ENCODE measurements around the gene SCOC.

Gene SCOC

DNA sequence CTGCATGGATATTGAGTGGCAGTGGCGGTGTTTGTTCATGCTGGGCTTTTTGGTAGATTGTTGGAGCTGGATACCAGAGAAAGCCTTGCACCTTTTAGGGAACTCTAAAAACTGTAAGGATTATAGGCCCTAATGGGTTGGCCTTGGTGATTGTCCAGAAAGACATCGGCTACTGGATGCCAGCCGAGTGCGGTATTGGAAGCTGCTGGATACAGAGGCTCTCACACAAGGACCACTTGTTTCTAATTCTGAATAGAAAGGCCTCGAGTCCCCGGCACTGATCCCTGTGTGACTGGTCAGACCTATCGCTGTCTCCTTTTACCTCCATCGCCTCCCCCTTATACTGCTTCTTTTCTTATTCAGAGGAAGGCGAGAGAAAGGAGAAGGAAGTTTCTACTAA is 27.3 kb upstream of the SCOC start:
- H3K4me1 ChIP-seq (ENCODE audit: control insufficient read depth in 1 of 2, insufficient read depth in 2 of 2, low read length in 2 of 2): no peaks in the 10 kb centered on the region
- no peak overlapping the region for H2AK5ac ChIP-seq (ENCODE audit: low read length)
- H2BK120ac ChIP-seq (ENCODE audit: insufficient read depth, low read length, poor library complexity): no peak overlapping the region
- no peak overlapping the region for H4K91ac ChIP-seq (ENCODE audit: low read depth, low read length)
- H2AFZ ChIP-seq (ENCODE audit: insufficient read depth, low read length, poor library complexity): no peak overlapping the region
- no CpG with 5 or more reads among the region's 9 CpGs for WGBS (ENCODE audit: extremely low coverage, insufficient coverage, insufficient read length)
- H3K36me3 ChIP-seq (ENCODE audit: control insufficient read depth in 1 of 2, insufficient read depth in 2 of 2, low read length in 2 of 2): no peaks in the 10 kb centered on the region
- no peak for DNase-seq
- H3K4me3 ChIP-seq (ENCODE audit: low read depth, low read length): no peak overlapping the region
- H3K23ac ChIP-seq (ENCODE audit: low read length): no peak overlapping the region
- no peak overlapping the region for H3K9ac ChIP-seq (ENCODE audit: low read length)
- H3K9me3 ChIP-seq (ENCODE audit: insufficient read depth, low read depth, low read length): peaks cover 3% of the 10 kb centered on the region
- no peak overlapping the region for H3K14ac ChIP-seq (ENCODE audit: low read length)
- H4K8ac ChIP-seq (ENCODE audit: low read depth, low read length): no peak overlapping the region
- H3K18ac ChIP-seq (ENCODE audit: low read length): no peak overlapping the region
- no peak overlapping the region for H4K12ac ChIP-seq (ENCODE audit: low read depth, low read length)
- H3K27me3 ChIP-seq (ENCODE audit: insufficient read depth, low read length): no peaks in the 10 kb centered on the region
- no peaks in the 10 kb centered on the region for H3K79me2 ChIP-seq (ENCODE audit: control insufficient read depth, insufficient read depth, low read length, poor library complexity)
- no peak overlapping the region for H2BK5ac ChIP-seq (ENCODE audit: low read depth, low read length, poor library complexity)
- H3K4ac ChIP-seq (ENCODE audit: low read depth, low read length): no peak overlapping the region
- no peaks in the 10 kb centered on the region for H3K79me1 ChIP-seq (ENCODE audit: low read length)
- no peak overlapping the region for H3K4me2 ChIP-seq (ENCODE audit: low read length)
- no peak overlapping the region for H3K27ac ChIP-seq (ENCODE audit: low read depth, low read length)
- no peak overlapping the region for H2BK12ac ChIP-seq (ENCODE audit: low read length)

DNA sequence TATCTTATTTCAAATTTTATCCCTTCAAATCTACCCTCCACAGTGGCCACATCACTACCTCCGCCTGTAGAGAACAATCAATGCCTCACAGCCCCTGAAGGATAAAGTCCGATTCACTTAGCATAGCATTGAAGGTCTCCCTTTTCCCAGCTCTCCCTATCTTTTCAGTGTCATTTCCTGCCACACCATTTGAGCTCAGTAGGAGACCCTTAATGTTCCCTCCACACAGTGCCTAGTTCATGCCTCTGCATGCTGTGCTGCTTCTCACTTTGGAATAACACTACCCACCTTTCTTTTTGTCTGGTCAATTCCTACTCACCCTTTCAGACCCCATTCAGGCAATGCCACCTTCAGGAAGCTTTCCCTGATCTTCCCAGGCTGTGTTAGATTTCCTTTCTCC is 23.6 kb upstream of the SCOC start:
- Histone ChIP-seq H4K12ac (ENCODE audit: low read depth, low read length) (no peak overlapping the region), H3K36me3 (ENCODE audit: control insufficient read depth in 1 of 2, insufficient read depth in 2 of 2, low read length in 2 of 2) (no peaks in the 10 kb centered on the region), H3K4me3 (ENCODE audit: low read depth, low read length) (no peak overlapping the region), H3K79me1 (ENCODE audit: low read length) (no peaks in the 10 kb centered on the region), H3K27ac (ENCODE audit: low read depth, low read length) (no peak overlapping the region), H3K14ac (ENCODE audit: low read length) (no peak overlapping the region), H3K9me3 (ENCODE audit: insufficient read depth, low read depth, low read length) (peaks cover 3% of the 10 kb centered on the region), H3K4me2 (ENCODE audit: low read length) (no peak overlapping the region), H3K4me1 (ENCODE audit: control insufficient read depth in 1 of 2, insufficient read depth in 2 of 2, low read length in 2 of 2) (no peaks in the 10 kb centered on the region), H2BK5ac (ENCODE audit: low read depth, low read length, poor library complexity) (no peak overlapping the region), H3K79me2 (ENCODE audit: control insufficient read depth, insufficient read depth, low read length, poor library complexity) (no peaks in the 10 kb centered on the region), H2AK5ac (ENCODE audit: low read length) (no peak overlapping the region), H3K18ac (ENCODE audit: low read length) (no peak overlapping the region), H3K27me3 (ENCODE audit: insufficient read depth, low read length) (no peaks in the 10 kb centered on the region), H2BK120ac (ENCODE audit: insufficient read depth, low read length, poor library complexity) (no peak overlapping the region), H3K9ac (ENCODE audit: low read length) (no peak overlapping the region), H4K8ac (ENCODE audit: low read depth, low read length) (no peak overlapping the region), H2AFZ (ENCODE audit: insufficient read depth, low read length, poor library complexity) (no peak overlapping the region), H4K91ac (ENCODE audit: low read depth, low read length) (no peak overlapping the region), H3K4ac (ENCODE audit: low read depth, low read length) (no peak overlapping the region), H2BK12ac (ENCODE audit: low read length) (no peak overlapping the region), H3K23ac (ENCODE audit: low read length) (no peak overlapping the region)
- no peak for DNase-seq
- no CpG with 5 or more reads among the region's 2 CpGs for WGBS (ENCODE audit: extremely low coverage, insufficient coverage, insufficient read length)

DNA sequence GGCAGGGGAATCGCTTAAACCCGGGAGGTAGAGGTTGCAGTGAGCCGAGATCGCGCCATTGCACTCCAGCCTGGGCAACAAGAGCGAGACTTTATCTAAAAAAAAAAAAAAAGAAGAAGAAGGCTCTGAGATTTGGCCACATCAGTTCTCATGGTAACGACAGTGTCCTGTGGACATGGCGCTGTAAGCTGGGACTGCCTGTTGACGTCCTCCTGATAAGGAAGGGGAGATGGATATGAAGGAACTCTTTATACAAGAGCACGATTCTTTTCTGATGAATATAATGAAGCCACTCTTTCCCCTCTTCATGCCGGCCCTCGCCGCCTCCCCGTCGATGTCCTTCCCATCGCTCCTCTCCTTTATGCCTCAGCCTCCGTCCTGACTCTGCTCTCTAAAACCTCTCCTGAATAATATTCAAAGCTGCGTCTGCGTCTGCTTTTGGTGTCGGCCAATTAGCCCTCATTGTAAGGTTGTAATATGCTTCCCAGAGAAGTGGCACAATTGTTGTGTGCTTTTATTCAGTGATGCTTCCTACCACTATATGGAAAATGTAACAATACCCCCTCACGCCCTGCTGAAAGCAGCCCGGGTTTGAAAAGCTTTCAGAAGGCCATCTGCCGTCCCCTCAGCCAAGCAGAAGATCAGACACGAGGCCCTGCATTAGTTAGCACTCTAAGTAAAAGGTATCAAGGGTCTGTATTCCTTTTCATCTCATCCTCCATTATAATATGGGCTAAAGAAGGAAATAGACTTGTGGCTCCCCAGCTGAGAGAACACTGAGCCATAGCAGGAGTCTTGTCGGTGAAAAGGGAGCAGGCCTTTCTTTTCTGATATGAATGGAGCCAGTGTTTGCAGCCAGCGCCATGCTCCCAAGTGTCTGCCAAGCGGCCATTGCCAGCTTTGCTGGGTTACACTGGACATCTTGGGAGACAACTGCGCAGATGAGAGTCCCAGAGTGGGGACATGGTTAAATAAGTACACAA is 22.1 kb upstream of the SCOC start:
- H4K12ac ChIP-seq (ENCODE audit: low read depth, low read length): no peak overlapping the region
- no peak overlapping the region for H3K9ac ChIP-seq (ENCODE audit: low read length)
- H2BK12ac ChIP-seq (ENCODE audit: low read length): no peak overlapping the region
- H3K4me1 ChIP-seq (ENCODE audit: control insufficient read depth in 1 of 2, insufficient read depth in 2 of 2, low read length in 2 of 2): no peaks in the 10 kb centered on the region
- H3K23ac ChIP-seq (ENCODE audit: low read length): no peak overlapping the region
- H3K27ac ChIP-seq (ENCODE audit: low read depth, low read length): no peak overlapping the region
- no peak overlapping the region for H4K8ac ChIP-seq (ENCODE audit: low read depth, low read length)
- H3K14ac ChIP-seq (ENCODE audit: low read length): no peak overlapping the region
- H3K4me2 ChIP-seq (ENCODE audit: low read length): no peak overlapping the region
- no CpG with 5 or more reads among the region's 28 CpGs for WGBS (ENCODE audit: extremely low coverage, insufficient coverage, insufficient read length)
- H3K79me2 ChIP-seq (ENCODE audit: control insufficient read depth, insufficient read depth, low read length, poor library complexity): no peaks in the 10 kb centered on the region
- no peaks in the 10 kb centered on the region for H3K79me1 ChIP-seq (ENCODE audit: low read length)
- H2AK5ac ChIP-seq (ENCODE audit: low read length): no peak overlapping the region
- no peak overlapping the region for H3K18ac ChIP-seq (ENCODE audit: low read length)
- H2AFZ ChIP-seq (ENCODE audit: insufficient read depth, low read length, poor library complexity): no peak overlapping the region
- peaks cover 3% of the 10 kb centered on the region for H3K9me3 ChIP-seq (ENCODE audit: insufficient read depth, low read depth, low read length)
- DNase-seq: no peak
- no peak overlapping the region for H2BK5ac ChIP-seq (ENCODE audit: low read depth, low read length, poor library complexity)
- H3K4me3 ChIP-seq (ENCODE audit: low read depth, low read length): no peak overlapping the region
- H3K4ac ChIP-seq (ENCODE audit: low read depth, low read length): no peak overlapping the region
- no peak overlapping the region for H4K91ac ChIP-seq (ENCODE audit: low read depth, low read length)
- no peaks in the 10 kb centered on the region for H3K36me3 ChIP-seq (ENCODE audit: control insufficient read depth in 1 of 2, insufficient read depth in 2 of 2, low read length in 2 of 2)
- no peaks in the 10 kb centered on the region for H3K27me3 ChIP-seq (ENCODE audit: insufficient read depth, low read length)
- H2BK120ac ChIP-seq (ENCODE audit: insufficient read depth, low read length, poor library complexity): no peak overlapping the region

DNA sequence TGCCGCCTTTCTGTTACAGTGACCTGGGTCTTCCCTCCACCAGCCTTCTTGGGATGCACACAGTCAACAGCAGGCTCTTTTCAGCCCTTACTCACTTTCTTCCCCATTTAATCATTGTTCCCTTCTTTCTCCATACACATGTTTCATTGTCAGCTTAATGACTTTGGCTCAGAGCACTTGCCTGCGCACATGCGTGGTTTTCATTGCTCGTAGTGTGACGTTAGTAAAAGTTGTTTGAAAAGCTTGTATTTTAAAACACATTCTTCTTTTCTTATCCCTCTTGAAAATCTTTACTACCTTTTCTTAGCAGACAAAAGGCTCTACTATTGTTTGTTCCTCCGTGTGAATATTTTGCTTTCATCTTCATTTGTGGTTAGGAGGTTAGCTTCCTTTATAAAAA is 19.7 kb upstream of the SCOC start:
- H3K4me1 ChIP-seq (ENCODE audit: control insufficient read depth in 1 of 2, insufficient read depth in 2 of 2, low read length in 2 of 2): no peaks in the 10 kb centered on the region
- no peak overlapping the region for H4K8ac ChIP-seq (ENCODE audit: low read depth, low read length)
- H2AFZ ChIP-seq (ENCODE audit: insufficient read depth, low read length, poor library complexity): no peak overlapping the region
- no peaks in the 10 kb centered on the region for H3K79me1 ChIP-seq (ENCODE audit: low read length)
- no peak overlapping the region for H2BK5ac ChIP-seq (ENCODE audit: low read depth, low read length, poor library complexity)
- H3K4me2 ChIP-seq (ENCODE audit: low read length): no peak overlapping the region
- H3K9me3 ChIP-seq (ENCODE audit: insufficient read depth, low read depth, low read length): no peaks in the 10 kb centered on the region
- no peak for DNase-seq
- H3K4ac ChIP-seq (ENCODE audit: low read depth, low read length): no peak overlapping the region
- H3K36me3 ChIP-seq (ENCODE audit: control insufficient read depth in 1 of 2, insufficient read depth in 2 of 2, low read length in 2 of 2): no peaks in the 10 kb centered on the region
- no peak overlapping the region for H4K91ac ChIP-seq (ENCODE audit: low read depth, low read length)
- H2AK5ac ChIP-seq (ENCODE audit: low read length): no peak overlapping the region
- H3K79me2 ChIP-seq (ENCODE audit: control insufficient read depth, insufficient read depth, low read length, poor library complexity): no peaks in the 10 kb centered on the region
- no peak overlapping the region for H3K18ac ChIP-seq (ENCODE audit: low read length)
- H2BK12ac ChIP-seq (ENCODE audit: low read length): no peak overlapping the region
- H2BK120ac ChIP-seq (ENCODE audit: insufficient read depth, low read length, poor library complexity): no peak overlapping the region
- H3K9ac ChIP-seq (ENCODE audit: low read length): no peak overlapping the region
- H3K27me3 ChIP-seq (ENCODE audit: insufficient read depth, low read length): no peaks in the 10 kb centered on the region
- no peak overlapping the region for H4K12ac ChIP-seq (ENCODE audit: low read depth, low read length)
- H3K23ac ChIP-seq (ENCODE audit: low read length): no peak overlapping the region
- no CpG with 5 or more reads among the region's 6 CpGs for WGBS (ENCODE audit: extremely low coverage, insufficient coverage, insufficient read length)
- H3K27ac ChIP-seq (ENCODE audit: low read depth, low read length): no peak overlapping the region
- H3K14ac ChIP-seq (ENCODE audit: low read length): no peak overlapping the region
- no peak overlapping the region for H3K4me3 ChIP-seq (ENCODE audit: low read depth, low read length)

Data from trophoblast cell (in vitro differentiated cells and primary cell).